K562 (cell line): ENCODE measurements around the gene CDYL. TPM values are rescaled to one million over a fixed set of nuclear protein-coding genes. Genes with fewer than 3 reads are reported as not detected.

Experiments used
- CBFA2T3 ChIP-seq: fragments of 450-650 bp; IDR thresholded peaks from 2 replicates; pipeline ENCODE4 v1.6.1; 2017
- ZNF143 ChIP-seq: sonication (generic); formaldehyde crosslinking; IDR thresholded peaks from 2 replicates; pipeline ENCODE4 v1.9.0; 2022; ENCODE audit warnings: mild to moderate bottlenecking, missing genetic modification reagents
- ZNF263 ChIP-seq: sonication (generic); formaldehyde crosslinking; IDR thresholded peaks from 2 replicates; pipeline ENCODE4 v1.8.0; 2022; ENCODE audit warnings: mild to moderate bottlenecking, missing genetic modification reagents, borderline replicate concordance
- polyA plus RNA-seq, 8 experiments: library from polyadenylated mRNA; depleted of rRNA in 4 of 8; stranded (reverse) in 5 of 8; unstranded in 3 of 8; fragments of >200 nt; fragmentation: Nextera tagmentation in 2 of 8; fragmentation: Illumina TruSeq in 1 of 8; extraction: Ambion mirVana in 2 of 8; extraction: Trizol in 1 of 8; gene quantifications; 2 replicates each; pipeline versions ENCODE4 v1.2.1 to v1.2.3, GENCODE V29; 2011 to 2014; ENCODE audit warnings: inconsistent platforms in 1 of 8, missing spikeins in 1 of 8
- total RNA-seq, 7 experiments: library from RNA; depleted of rRNA in 6 of 7; stranded (reverse); fragments of >200 nt in 6 of 7; fragmentation: Illumina TruSeq in 2 of 7; extraction: Trizol in 2 of 7; gene quantifications; 2 replicates each; pipeline versions ENCODE4 v1.2.1 to v1.2.3, GENCODE V29; 2011 to 2021; ENCODE audit warnings: low replicate concordance in 1 of 7
- TF ChIP-seq, protein P1 (sequence below), 2 experiments: fragments of 450-650 bp; IDR thresholded peaks; 2 replicates each; pipeline ENCODE4 v1.6.1; 2016
- TF ChIP-seq, protein P2 (sequence below): fragments of 450-650 bp; IDR thresholded peaks from 2 replicates; pipeline ENCODE4 v1.6.1; 2016
- TF ChIP-seq, protein P3 (sequence below): IDR thresholded peaks from 2 replicates; pipeline ENCODE4 v1.6.1; 2012; ENCODE audit warnings: low read depth, low read length, improper control_type of control experiment, borderline replicate concordance
- TF ChIP-seq, protein P4 (sequence below), 3 experiments: IDR thresholded peaks in 2 of 3; conservative IDR thresholded peaks in 1 of 3; 2 replicates each; pipeline ENCODE4 v1.5.1; 2011 to 2012; ENCODE audit warnings: low read length in 3 of 3, mild to moderate bottlenecking in 3 of 3, control low read depth in 2 of 3, improper control_type of control experiment in 1 of 3, inconsistent platforms in 1 of 3, low read depth in 1 of 3, mixed read lengths in 1 of 3, moderate library complexity in 1 of 3; ENCODE audit not compliant: insufficient read depth in 2 of 3

Gene CDYL
- total and polyA plus RNA-seq, 9 of the 15 experiments (the other 6 are each of a cell fraction or from before 2014, with no cell fraction given) = 8.1 to 45.8 (median 40.8) TPM

DNA sequence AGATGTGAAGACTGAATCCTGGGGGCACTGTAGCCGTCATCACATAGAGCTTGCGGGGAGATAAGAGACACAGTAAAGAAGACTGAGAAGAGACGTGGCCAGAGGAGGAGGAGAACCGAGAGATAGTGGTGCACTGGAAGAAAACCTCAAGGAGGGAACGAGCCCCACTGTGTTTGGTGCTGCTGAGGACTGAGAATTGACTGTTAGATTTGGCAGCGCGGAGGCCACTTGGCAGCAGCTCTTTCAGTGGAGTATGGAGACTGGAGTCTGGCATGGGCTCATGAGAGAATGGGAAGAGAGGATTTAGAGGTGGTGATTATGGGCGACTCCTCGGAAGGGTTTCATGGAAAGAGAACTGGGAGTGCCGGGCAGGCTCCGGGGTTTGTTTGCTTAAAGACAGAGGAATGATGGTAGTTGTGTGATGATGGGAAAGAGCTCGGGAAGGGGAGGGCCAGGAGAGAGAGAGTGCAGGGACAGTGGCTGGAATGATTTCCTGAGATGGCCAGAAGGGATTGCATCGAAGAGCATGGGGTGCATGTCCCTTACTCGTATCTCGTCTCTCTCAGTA lies 18.0 kb downstream of the CDYL start (continued):
- TF ChIP-seq, protein P1, sequence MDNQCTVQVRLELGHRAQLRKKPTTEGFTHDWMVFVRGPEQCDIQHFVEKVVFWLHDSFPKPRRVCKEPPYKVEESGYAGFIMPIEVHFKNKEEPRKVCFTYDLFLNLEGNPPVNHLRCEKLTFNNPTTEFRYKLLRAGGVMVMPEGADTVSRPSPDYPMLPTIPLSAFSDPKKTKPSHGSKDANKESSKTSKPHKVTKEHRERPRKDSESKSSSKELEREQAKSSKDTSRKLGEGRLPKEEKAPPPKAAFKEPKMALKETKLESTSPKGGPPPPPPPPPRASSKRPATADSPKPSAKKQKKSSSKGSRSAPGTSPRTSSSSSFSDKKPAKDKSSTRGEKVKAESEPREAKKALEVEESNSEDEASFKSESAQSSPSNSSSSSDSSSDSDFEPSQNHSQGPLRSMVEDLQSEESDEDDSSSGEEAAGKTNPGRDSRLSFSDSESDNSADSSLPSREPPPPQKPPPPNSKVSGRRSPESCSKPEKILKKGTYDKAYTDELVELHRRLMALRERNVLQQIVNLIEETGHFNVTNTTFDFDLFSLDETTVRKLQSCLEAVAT (IDR thresholded peaks at IDR 0.05) = peak in 1 of 2 experiments; percentile 63; a peak in 1 of 4 replicates
- TF ChIP-seq, protein P2, sequence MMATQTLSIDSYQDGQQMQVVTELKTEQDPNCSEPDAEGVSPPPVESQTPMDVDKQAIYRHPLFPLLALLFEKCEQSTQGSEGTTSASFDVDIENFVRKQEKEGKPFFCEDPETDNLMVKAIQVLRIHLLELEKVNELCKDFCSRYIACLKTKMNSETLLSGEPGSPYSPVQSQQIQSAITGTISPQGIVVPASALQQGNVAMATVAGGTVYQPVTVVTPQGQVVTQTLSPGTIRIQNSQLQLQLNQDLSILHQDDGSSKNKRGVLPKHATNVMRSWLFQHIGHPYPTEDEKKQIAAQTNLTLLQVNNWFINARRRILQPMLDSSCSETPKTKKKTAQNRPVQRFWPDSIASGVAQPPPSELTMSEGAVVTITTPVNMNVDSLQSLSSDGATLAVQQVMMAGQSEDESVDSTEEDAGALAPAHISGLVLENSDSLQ = 0 out of 2 replicates have a peak, but pooled peaks have one; percentile 5
- TF ChIP-seq ZNF143 (CRISPR knock-in tag) (no peak), ZNF263 (no peak), CBFA2T3 (0 out of 2 replicates have a peak, but pooled peaks have one; percentile 25)
- TF ChIP-seq, protein P3, sequence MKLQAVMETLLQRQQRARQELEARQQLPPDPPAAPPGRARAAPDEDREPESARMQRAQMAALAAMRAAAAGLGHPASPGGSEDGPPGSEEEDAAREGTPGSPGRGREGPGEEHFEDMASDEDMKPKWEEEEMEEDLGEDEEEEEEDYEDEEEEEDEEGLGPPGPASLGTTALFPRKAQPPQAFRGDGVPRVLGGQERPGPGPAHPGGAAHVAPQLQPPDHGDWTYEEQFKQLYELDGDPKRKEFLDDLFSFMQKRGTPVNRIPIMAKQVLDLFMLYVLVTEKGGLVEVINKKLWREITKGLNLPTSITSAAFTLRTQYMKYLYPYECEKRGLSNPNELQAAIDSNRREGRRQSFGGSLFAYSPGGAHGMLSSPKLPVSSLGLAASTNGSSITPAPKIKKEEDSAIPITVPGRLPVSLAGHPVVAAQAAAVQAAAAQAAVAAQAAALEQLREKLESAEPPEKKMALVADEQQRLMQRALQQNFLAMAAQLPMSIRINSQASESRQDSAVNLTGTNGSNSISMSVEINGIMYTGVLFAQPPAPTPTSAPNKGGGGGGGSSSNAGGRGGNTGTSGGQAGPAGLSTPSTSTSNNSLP = no peak
- TF ChIP-seq, protein P4, sequence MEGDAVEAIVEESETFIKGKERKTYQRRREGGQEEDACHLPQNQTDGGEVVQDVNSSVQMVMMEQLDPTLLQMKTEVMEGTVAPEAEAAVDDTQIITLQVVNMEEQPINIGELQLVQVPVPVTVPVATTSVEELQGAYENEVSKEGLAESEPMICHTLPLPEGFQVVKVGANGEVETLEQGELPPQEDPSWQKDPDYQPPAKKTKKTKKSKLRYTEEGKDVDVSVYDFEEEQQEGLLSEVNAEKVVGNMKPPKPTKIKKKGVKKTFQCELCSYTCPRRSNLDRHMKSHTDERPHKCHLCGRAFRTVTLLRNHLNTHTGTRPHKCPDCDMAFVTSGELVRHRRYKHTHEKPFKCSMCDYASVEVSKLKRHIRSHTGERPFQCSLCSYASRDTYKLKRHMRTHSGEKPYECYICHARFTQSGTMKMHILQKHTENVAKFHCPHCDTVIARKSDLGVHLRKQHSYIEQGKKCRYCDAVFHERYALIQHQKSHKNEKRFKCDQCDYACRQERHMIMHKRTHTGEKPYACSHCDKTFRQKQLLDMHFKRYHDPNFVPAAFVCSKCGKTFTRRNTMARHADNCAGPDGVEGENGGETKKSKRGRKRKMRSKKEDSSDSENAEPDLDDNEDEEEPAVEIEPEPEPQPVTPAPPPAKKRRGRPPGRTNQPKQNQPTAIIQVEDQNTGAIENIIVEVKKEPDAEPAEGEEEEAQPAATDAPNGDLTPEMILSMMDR (IDR thresholded peaks at IDR 0.05 in 2 of 3, conservative IDR thresholded peaks at IDR 0.05 in 1 of 3; ENCODE audit: insufficient read depth in 2 of 3, low read depth in 1 of 3, low read length in 3 of 3) = no peak
- TF ChIP-seq, all 486 proteins: peak for 33
